Lung (tissue), 12 donors: ENCODE measurements around the gene SPECC1L. TPM values are rescaled to one million over a fixed set of nuclear protein-coding genes. Genes with fewer than 3 reads are reported as not detected.

Experiments used
- ATAC-seq: fragments of 200-7000 bp; cut with Tn5 transposase; one replicate; pipeline ENCODE4 v1.9.1; 2020; ENCODE audit warnings: moderate number of reproducible peaks; ENCODE audit not compliant: insufficient read depth, low FRiP score
- DNase-seq, 3 donors: peaks; one replicate each; pipeline ENCODE4 v3.0.0-alpha.2; 2013 to 2017
- H3K27ac ChIP-seq, 2 donors: one replicate each; pipeline ENCODE4 v1.5.1; 2013; ENCODE audit warnings: mild to moderate bottlenecking in 2 of 2, moderate library complexity in 2 of 2, control low read depth in 1 of 2, inconsistent platforms in 1 of 2, low read depth in 1 of 2, low read length in 1 of 2
- H3K27me3 ChIP-seq, 3 donors: one replicate each; pipeline ENCODE4 v1.5.1; 2013; ENCODE audit warnings: low read length in 2 of 3; ENCODE audit not compliant: control insufficient read depth in 3 of 3, insufficient read depth in 3 of 3
- H3K36me3 ChIP-seq, 4 donors: one replicate each; pipeline ENCODE4 v1.5.1; 2013; ENCODE audit warnings: low read length in 4 of 4, mild to moderate bottlenecking in 1 of 4, moderate library complexity in 1 of 4; ENCODE audit not compliant: control insufficient read depth in 4 of 4, insufficient read depth in 4 of 4
- H3K4me1 ChIP-seq, 5 donors: one replicate each; pipeline ENCODE4 v1.5.1; 2013; ENCODE audit warnings: low read length in 5 of 5, mild to moderate bottlenecking in 2 of 5, moderate library complexity in 1 of 5; ENCODE audit not compliant: control insufficient read depth in 5 of 5, insufficient read depth in 5 of 5
- H3K4me3 ChIP-seq: one replicate; pipeline ENCODE4 v1.5.1; 2013; ENCODE audit warnings: mild to moderate bottlenecking, control low read depth, moderate library complexity
- H3K9ac ChIP-seq, 2 donors: one replicate each; pipeline ENCODE4 v1.5.1; 2013; ENCODE audit warnings: low read length in 2 of 2, control low read depth in 1 of 2; ENCODE audit not compliant: insufficient read depth in 1 of 2
- H3K9me3 ChIP-seq, 4 donors: one replicate each; pipeline ENCODE4 v1.5.1; 2013; ENCODE audit warnings: low read length in 3 of 4, mild to moderate bottlenecking in 1 of 4, moderate library complexity in 1 of 4; ENCODE audit not compliant: control insufficient read depth in 4 of 4, insufficient read depth in 3 of 4
- CTCF ChIP-seq: IDR thresholded peaks from 2 replicates; pipeline ENCODE4 v1.5.1; 2012; ENCODE audit warnings: mild to moderate bottlenecking; ENCODE audit errors: control extremely low read depth, extremely low read depth
- WGBS, 2 donors: extraction: QIAGEN DNeasy Blood & Tissue Kit; methylation state at CpG; one replicate each; pipeline ENCODE4 v1.1.7; 2013; 5-methylcytosine and 5-hydroxymethylcytosine counted together
- polyA plus RNA-seq, 2 donors: library from polyadenylated mRNA; stranded (reverse); fragments of 200-250 nt; gene quantifications; one replicate each; pipeline ENCODE4 v1.2.1, GENCODE V29; 2013
- total RNA-seq, 2 donors: library from RNA; depleted of rRNA in 1 of 2; stranded (reverse); fragments of >200 nt in 1 of 2; gene quantifications; one replicate each; pipeline ENCODE4 v1.2.1, GENCODE V29; 2014 to 2021
- donor health status: control.
- donor health status: control.
- donor health status: Bipolar disorder and iron deficiency.
- donor health status: healthy.
- donor health status: DM: yes; HTN: yes; CAD: no.

The SPECC1L gene
- total and polyA plus RNA-seq, 4 donors = 10.4 to 83.9 (median 37.8) TPM

GRCh38 chr22:24380220-24380904, 109.7 kb downstream of the SPECC1L start:
- WGBS, 2 donors = 82 to 91% methylated on average over 7 of the region's 7 CpGs
- no peaks in the 10 kb centered on the region for H3K4me1 ChIP-seq
- ATAC-seq (no peak), DNase-seq (no peak)
- no peak overlapping the region for H3K4me3 ChIP-seq
- no peaks in the 10 kb centered on the region for H3K27me3 ChIP-seq
- peaks cover 5 to 39% (median 22%) of the 10 kb centered on the region in 4 donors for H3K36me3 ChIP-seq
- H3K9me3 ChIP-seq = peaks cover 0 to 2% (median 0%) of the 10 kb centered on the region in 4 donors
- no peak overlapping the region for H3K9ac ChIP-seq
- no peak overlapping the region for H3K27ac ChIP-seq
- no peak for TF ChIP-seq CTCF

- 58 to 81% methylated on average over 1 of the region's 1 CpG for WGBS, 2 donors
- ATAC-seq = no peak
- TF ChIP-seq CTCF = no peak
- no peaks in the 10 kb centered on the region for H3K4me1 ChIP-seq
- no peak overlapping the region for H3K4me3 ChIP-seq
- H3K27ac ChIP-seq = no peak overlapping the region
- H3K9me3 ChIP-seq = no peaks in the 10 kb centered on the region
- DNase-seq = no peak
- peaks cover 3 to 38% (median 20%) of the 10 kb centered on the region in 4 donors for H3K36me3 ChIP-seq
- H3K9ac ChIP-seq = no peak overlapping the region
- no peaks in the 10 kb centered on the region for H3K27me3 ChIP-seq
These were observed 110.2 kb downstream of the SPECC1L start for GRCh38 chr22:24380905-24381230.

- WGBS, 2 donors = 88 to 93% methylated on average over 2 of the region's 2 CpGs
- H3K4me1 ChIP-seq = peaks cover 0 to 3% (median 0%) of the 10 kb centered on the region in 5 donors
- no peaks in the 10 kb centered on the region for H3K27me3 ChIP-seq
- H3K9me3 ChIP-seq = no peaks in the 10 kb centered on the region
- peaks cover 3 to 25% (median 5%) of the 10 kb centered on the region in 4 donors for H3K36me3 ChIP-seq
- no peak for ATAC-seq
- no peak for TF ChIP-seq CTCF
- no peak overlapping the region for H3K9ac ChIP-seq
- H3K27ac ChIP-seq = no peak overlapping the region
- DNase-seq = no peak
- H3K4me3 ChIP-seq = no peak overlapping the region
These were observed 112.4 kb downstream of the SPECC1L start for GRCh38 chr22:24383061-24383460.

- Histone ChIP-seq H3K9ac (no peak overlapping the region), H3K4me1 (peaks cover 0 to 4% (median 0%) of the 10 kb centered on the region in 5 donors), H3K4me3 (no peak overlapping the region), H3K27me3 (no peaks in the 10 kb centered on the region), H3K36me3 (peaks cover 3 to 22% (median 5%) of the 10 kb centered on the region in 4 donors), H3K27ac (no peak overlapping the region), H3K9me3 (no peaks in the 10 kb centered on the region)
- no peak for DNase-seq
- TF ChIP-seq CTCF = no peak
- 43 to 72% methylated on average over 1 of the region's 1 CpG for WGBS, 2 donors
- ATAC-seq = no peak
These were observed 113.5 kb downstream of the SPECC1L start for GRCh38 chr22:24384131-24384530.
